ENCODE measurements around the gene COL9A1.
"Not testable (repeated sequence)": the region's sequence is repeated elsewhere in the genome, so short reads cannot be mapped to it uniquely, and the experiment has no call there.

DNA sequence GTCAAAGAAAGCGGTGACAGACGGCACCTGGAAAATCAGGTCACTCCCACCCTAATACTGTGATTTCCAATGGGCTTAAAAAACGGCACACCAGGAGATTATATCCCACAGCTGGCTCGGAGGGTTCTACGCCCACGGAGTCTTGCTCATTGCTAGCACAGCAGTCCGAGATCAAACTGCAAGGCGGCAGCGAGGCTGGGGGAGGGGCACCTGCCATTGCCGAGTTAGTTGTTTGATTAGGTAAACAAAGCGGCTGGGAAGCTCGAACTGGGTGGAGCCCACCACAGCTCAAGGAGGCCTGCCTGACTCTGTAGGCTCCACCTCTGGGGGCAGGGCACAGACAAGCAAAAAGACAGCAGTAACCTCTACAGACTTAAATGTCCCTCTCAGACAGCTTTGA, 14.9 kb upstream of the COL9A1 start:
- TF ChIP-seq, protein P1, sequence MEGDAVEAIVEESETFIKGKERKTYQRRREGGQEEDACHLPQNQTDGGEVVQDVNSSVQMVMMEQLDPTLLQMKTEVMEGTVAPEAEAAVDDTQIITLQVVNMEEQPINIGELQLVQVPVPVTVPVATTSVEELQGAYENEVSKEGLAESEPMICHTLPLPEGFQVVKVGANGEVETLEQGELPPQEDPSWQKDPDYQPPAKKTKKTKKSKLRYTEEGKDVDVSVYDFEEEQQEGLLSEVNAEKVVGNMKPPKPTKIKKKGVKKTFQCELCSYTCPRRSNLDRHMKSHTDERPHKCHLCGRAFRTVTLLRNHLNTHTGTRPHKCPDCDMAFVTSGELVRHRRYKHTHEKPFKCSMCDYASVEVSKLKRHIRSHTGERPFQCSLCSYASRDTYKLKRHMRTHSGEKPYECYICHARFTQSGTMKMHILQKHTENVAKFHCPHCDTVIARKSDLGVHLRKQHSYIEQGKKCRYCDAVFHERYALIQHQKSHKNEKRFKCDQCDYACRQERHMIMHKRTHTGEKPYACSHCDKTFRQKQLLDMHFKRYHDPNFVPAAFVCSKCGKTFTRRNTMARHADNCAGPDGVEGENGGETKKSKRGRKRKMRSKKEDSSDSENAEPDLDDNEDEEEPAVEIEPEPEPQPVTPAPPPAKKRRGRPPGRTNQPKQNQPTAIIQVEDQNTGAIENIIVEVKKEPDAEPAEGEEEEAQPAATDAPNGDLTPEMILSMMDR (IDR thresholded peaks at IDR 0.05; ENCODE audit: borderline replicate concordance, extremely low read depth, low read length, poor library complexity, severe bottlenecking), result not testable (repeated sequence)
- not testable (repeated sequence) for TF ChIP-seq EZH2 (IDR thresholded peaks at IDR 0.05; ENCODE audit: borderline replicate concordance, low read depth, low read length, severe bottlenecking)
